Nucleus accumbens (tissue), 56 donors: Measurements from ENCODE around the gene TEAD3.

Source experiments
- DNase-seq, 56 donors: peaks; one replicate each; lab custom pipeline; 2025; lab: John Stamatoyannopoulos, UW

TEAD3 gene

GRCh38 chr6:35514587-35514986 lies 17.7 kb upstream of the TEAD3 start:
- no peak for DNase-seq

DNA sequence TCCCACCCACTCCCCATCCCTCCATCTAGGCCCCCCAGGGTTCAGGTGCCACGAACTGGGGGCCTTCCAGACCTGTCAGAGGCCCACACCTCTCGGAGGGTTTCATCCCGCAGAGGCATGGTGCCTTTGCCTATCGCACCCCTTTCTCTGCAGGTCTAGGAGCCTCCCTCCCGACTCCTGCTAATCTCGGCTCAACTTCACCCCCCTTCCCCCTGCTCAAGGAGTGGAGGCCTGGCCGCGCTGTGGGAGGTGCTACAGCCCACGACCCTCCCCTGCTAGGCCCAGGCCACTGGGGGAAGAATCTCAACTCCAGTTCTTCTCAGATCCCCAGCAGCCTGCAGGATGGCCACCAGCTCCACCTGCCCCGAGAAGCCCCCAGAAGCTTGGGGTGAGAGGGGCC lies 15.9 kb upstream of the TEAD3 start, which contains the start of gene TULP1:
TSS of gene TULP1 (minus strand) at position 157 of the 400 bp plus-strand sequence. CDS start at position 119, 38 bp downstream.
- DNase-seq = no peak

GRCh38 chr6:35512006-35512405 lies 15.1 kb upstream of the TEAD3 start:
- no peak for DNase-seq

GRCh38 chr6:35511562-35511941 lies 14.7 kb upstream of the TEAD3 start:
- DNase-seq = no peak

DNA sequence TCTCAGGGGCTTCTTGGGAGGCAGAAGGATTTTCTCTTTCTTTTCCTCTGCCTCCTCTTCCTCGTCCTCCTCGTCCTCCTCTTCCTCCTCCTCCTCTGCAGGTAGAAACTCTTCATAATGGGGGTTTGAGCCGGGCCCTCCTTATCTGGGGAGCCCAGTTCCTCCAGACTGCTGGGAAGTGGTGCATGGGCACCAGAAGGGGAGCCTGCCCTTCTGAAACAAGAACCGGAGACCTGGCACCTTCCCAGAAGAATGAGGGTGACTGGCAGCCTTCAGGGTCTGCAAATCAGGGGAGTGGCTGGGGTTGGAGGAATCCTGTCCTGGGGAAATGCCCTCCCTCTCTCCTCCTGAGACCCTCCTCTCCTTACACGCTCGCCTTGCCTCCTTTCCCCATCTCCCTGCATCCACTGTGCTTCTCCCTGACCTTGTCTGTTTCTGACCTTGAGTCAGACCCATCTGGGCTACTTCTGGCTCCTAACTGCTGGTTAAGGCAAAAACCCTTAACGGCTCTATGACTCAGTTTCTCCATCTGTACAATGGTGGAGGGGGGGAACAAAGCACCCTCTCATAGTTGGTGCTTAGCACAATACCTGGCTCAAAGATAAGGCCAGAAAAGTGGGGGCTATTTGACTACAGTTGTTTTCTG lies 14.2 kb upstream of the TEAD3 start:
- DNase-seq = no peak

DNA sequence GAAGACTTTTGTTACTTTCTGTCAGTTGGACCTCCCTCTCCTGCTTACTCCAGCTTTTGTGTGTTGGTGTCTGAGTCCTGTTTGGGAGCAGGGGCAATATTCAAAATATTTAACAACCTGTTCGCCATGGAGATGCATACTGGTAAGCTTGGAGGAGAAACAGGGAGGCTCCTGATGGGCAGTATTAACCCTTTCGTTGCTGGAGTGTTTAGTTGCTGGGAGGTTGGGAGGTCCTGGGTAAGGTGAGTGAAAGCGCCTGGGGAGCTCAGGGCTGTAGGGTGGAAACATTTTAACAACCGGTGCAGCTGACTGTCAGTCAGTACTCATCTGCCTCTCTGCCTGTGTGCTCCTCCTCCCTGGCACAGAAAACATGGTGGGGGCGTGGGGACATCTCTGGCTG lies 11.7 kb upstream of the TEAD3 start:
- DNase-seq = no peak

DNA sequence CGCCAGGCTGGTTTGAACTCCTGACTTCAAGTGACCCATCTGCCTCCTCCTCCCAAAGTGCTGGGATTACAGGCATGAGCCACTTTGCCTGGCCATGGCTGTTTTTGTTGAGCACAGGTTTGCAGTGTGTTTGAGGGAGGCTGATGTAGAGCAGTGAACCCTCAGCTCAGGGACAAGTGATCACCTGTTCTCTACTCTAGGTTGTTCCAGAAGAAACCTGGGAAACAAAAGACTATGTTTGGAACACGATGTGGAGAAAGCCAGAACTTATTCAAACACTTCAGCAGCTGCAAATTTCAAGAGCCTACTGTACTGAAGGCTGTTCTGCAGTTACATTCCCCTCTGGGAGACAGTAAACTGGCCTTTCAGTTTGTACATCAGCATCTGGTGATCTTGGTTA lies 11.1 kb upstream of the TEAD3 start:
- no peak for DNase-seq

- DNase-seq = no peak
Measured at GRCh38 chr6:35507221-35507620, 10.3 kb upstream of the TEAD3 start.

- DNase-seq = no peak
Measured at GRCh38 chr6:35506536-35506935, 9.7 kb upstream of the TEAD3 start.

DNA sequence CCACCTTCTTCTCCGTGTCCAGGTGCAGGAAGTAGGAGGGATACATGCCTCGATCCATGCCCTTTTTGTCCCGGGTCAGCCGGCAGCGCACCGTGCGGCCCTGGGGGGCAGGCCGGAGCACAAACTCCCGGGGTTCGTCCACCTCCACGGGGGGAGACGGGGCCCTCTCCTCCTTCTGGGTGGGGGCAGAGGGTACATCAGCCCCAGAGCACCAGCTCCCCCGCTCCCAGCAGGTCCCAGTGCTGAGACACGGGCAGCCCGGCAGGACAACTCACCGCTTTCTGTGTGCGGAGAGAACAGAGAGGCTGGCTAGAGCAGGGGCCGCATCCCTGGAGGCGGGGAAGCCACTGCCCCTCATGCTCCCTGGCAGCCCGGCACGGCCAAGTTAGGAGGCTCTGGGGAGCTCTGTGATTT lies 9.1 kb upstream of the TEAD3 start:
- DNase-seq = no peak

DNA sequence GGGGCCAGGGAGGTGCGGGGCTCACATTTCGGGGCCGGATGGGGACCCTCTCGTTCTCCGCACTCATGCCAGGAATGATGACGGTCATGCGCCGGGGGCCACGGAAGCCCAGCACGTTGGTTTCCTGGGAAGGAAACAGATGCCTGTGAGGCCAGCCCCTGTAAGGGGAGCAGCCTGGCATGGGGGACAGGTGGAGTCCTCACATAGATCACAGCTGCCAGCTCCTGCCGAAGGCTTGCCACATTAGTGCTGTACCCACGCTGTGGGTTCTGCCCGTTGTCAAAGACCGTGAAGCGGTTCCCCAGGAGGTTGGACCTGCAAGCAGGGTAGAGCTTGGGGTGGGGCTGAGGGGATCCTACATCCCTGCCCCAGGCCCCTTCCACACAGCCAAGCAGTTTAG lies 6.7 kb upstream of the TEAD3 start:
- no peak for DNase-seq

- no peak for DNase-seq
Measured at GRCh38 chr6:35501784-35502183, 4.9 kb upstream of the TEAD3 start.

DNA sequence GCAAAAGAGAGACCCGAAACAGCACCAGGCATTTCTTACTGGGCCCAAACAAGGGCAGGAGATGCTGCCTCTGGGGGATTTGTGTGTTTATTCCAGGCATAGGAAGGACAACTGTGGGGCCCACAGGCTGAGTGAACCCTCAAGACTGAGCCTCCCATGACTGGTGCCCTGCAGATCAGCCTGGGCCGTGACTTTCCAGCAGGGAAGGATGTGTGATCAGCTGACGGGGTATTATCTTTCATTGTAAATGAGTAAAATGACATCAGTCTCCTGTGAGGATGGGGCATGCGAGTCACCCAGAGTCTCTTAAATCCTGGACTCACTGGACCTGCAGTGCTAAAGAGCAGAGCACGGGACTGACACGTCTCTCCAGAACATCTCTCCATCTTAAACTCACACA lies 3.9 kb upstream of the TEAD3 start:
- no peak for DNase-seq

DNA sequence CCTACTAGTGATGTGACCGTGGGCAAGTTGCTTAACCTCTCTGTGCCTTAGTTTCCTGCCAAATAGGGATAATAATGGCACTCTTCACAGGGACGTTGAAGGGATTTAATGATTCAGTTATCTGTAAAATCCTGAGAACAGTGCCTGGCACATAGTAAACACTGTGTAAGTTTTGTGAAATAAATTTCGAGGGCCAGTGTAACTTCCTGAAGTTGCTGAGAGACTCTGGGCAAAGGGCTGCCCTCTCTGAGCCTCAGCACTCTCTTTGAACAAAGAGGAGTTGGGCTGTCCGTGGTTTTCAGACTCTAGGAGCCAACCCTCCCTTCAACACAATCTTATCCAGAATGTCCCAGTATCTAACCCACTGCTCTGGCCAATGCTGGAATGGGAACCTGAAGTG lies 2.5 kb upstream of the TEAD3 start:
- DNase-seq = no peak

DNA sequence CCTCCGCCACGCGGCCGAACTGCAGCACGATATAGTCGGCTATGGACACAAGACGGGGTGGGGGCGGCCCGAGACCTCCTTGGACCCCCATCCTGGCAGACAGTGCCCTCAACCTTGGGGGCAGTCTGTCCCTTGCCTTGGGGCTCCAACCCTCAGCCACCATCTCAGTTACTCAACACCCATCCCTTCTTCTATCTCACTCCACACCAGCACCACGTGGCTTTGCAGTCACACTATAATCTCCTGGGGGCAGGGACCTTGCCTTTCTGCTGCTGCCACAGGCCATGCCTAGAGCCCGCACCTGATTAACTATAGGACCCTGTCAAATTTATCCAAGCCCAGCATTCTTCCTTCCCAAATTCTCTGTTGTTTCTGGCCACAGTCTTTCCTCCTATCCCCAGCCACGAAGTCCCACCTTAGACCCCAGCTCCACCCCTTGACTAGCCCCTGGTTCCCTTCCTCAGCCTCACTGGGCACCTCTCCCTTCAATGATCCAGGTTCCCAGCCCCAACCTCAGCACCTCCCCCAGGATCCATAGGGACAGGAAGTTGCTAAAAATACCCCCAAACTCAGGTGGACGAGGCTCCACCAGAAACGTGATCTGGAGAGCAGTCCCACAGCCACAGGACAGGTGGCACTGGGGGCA lies 1.7 kb upstream of the TEAD3 start:
- DNase-seq = no peak

DNA sequence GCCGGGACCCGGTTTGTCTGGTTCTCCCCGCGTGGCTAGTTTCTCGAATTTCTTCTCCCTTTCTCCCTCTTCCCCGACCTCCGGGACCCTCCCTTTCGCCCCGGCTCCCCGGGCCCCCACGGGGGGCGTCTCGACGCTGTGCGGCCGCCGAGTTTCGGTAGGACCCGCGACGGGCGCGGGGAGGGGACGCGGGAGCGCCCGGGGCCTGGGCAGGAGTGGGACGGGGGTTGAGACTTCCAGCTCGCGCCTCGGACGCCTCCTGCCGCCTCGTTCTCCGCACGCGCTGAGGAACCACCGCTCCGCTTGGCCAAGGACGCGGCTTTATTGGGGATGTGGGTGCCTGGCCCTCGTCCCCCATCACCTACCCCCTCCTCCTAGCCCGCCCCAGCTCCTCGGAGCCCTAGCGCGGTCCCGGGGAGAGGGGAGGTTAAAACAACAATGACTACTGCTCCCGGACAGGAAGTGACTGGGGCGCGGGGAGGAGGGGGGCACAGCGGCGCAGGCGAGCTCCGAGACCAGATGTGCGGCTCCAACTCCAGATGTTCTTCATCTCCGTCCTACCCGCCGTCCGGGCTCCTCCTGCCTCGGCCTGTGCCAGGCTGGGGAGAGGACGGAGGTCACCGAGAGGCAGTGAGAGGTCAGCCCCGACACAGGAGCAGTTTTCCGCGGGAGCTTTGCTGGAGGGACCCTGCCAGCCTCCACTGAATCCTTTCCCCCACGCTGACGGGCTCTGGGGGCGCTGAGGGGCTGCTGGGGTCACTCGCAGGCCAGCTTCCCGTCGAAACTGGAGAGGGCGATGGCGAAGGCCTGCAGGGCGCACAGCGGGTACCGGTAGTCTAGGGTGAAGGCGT lies 917 bp upstream of the TEAD3 start:
- peak in 2 of 56 donors; percentile 2 to 25 for DNase-seq

GRCh38 chr6:35496036-35496840 lies 641 bp downstream of the TEAD3 start:
- peak in 5 of 56 donors; percentile 14 to 46 (median 28) for DNase-seq

DNA sequence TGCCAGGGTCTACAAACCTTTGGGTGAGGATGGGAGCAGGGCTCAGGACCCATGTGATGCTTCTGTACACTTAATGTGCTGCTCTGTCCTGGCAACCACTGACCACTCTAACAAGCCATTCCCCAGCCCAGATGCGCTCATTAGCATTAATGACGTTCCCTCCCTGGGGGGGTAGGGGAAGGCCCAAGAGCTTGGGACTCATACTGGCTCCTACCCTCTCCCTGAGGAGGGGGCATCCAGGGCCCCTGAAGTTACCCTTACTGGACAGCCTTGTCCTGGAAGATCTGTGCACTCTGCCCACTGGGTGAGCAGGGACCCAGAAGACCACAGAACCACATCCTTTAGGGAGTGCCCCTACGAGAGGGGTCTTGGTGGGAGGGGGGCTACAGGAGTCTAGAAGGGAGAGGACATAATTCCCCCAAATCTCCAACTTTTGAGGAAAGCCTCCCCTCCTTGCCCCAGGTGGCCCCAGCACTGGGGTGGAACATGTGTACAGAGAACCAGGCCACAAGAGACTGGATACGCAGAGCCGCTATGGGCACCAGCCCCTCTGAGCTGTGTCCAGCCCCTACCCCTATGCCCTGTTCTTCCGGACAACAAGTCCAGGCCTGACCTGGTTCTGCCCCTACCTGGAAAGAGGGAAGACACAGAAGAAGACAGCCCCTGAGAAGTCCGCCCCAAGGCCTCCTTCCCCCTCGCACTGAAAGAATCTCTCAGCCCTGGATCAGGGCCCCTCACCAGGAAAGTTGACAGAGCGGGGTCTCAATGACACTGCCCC lies 1.4 kb downstream of the TEAD3 start:
- no peak for DNase-seq

- no peak for DNase-seq
Measured at GRCh38 chr6:35494161-35494563, 2.7 kb downstream of the TEAD3 start.
